ENCODE data around the gene DYRK2.

DYRK2 gene

DNA sequence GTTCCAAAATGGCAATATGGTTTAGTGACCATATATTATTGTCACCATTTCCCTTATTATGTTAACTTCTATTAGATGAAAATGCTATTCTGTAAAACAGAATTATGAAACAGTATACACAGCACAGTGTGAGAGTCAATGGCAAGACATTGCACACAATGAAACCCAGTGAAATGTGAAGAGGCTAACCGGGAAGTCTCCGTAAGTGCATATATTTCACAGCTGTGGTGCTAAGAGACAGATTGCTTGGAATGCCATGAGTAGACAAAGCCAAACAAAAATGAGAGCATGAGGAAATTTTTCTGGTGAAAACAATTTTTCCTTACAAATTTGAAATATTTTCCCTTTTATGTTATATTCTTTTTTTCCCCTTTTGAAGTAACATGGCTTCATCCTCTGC is 49.4 kb downstream of the DYRK2 start:
- Histone ChIP-seq H3K36me3 (no peaks in the 10 kb centered on the region), H3K4me3 (no peak overlapping the region), H3K27ac (peak overlapping the region in 1 of 2 donors; percentile 36), H3K4me1 (peaks cover 0 to 21% (median 3%) of the 10 kb centered on the region in 4 donors), H3K9me3 (no peaks in the 10 kb centered on the region), H3K27me3 (no peaks in the 10 kb centered on the region)
- DNase-seq, result no peak
- intact Hi-C loops (cut with DNase I; ENCODE audit: low total_unique reads), result no loop called here
- no peak for TF ChIP-seq CTCF (IDR thresholded peaks at IDR 0.05)

DNA sequence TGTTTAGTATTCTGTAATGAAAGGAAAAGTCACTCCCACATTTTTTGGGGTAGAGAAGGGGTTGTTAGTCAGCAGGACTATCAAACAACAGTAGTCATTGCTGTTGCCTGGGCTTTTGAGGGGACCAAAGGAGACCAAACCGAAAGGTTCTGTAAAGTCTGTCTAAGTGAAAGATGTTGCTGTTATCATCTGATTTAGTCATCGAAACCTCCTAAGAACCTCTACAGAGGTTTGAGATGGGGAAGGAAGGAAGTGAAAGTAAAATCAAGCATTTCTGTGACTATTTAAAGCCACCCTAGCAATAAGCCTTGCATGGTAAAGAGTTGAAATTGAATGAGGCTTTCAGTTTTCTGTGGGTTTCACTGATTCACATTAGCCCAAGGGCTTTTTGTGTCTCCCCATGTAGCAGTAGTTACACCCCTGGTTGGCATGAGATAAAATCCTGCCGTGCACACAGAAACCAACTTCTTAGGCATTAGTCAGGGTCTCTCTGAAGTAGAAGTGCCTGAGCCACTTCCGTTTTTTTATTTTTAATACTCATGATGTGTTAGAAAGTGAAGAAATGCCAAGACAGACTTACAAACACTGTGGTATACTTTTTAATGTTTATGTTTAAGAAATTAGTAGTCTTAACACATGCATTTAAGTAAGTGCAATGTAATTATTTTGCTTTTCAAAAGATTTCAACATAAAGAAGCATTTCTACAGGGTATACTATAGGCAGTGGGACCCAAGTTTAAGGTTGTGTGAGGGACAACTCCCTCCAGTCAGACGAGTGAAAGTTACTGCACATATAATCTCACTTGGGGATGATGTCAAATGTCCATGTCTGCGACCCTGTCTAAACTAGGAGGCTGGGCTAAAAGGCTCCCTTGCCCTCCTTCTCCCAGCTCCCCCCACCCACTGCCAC is 50.4 kb downstream of the DYRK2 start:
- H3K27me3 ChIP-seq, result no peaks in the 10 kb centered on the region
- no peaks in the 10 kb centered on the region for H3K36me3 ChIP-seq
- DNase-seq, result no peak
- intact Hi-C loops (cut with DNase I; ENCODE audit: low total_unique reads), result no loop called here
- no peaks in the 10 kb centered on the region for H3K9me3 ChIP-seq
- peak overlapping the region; percentile 36 to 67 for H3K27ac ChIP-seq
- H3K4me3 ChIP-seq, result peak overlapping the region; percentile 35 to 41
- peaks cover 0 to 19% (median 3%) of the 10 kb centered on the region in 4 donors for H3K4me1 ChIP-seq
- TF ChIP-seq CTCF (IDR thresholded peaks at IDR 0.05), result no peak

DNA sequence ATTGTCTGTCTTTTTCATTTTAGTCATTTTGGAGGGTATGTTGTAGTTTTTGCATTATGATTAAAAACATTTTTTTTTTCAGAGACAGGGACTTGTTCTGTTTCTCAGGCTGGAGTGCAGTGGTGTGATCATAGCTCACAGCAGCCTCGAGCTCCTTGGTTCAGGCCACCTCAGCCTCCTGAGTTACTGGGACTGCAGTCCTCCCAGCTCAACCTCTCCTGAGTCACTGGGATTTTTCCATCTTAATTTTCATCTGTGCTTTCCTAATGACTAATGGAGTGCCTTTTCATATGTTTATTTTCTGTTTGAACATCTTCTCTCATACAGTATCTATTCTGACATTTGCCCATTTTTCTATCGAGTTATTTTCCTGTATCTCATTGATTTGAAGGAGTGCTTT is 52.6 kb downstream of the DYRK2 start:
- TF ChIP-seq CTCF (IDR thresholded peaks at IDR 0.05), result no peak
- Histone ChIP-seq H3K4me1 (peaks cover 0 to 17% (median 7%) of the 10 kb centered on the region in 4 donors), H3K36me3 (no peaks in the 10 kb centered on the region), H3K27me3 (no peaks in the 10 kb centered on the region), H3K4me3 (no peak overlapping the region), H3K9me3 (no peaks in the 10 kb centered on the region), H3K27ac (no peak overlapping the region)
- DNase-seq, result no peak
- intact Hi-C loops (cut with DNase I; ENCODE audit: low total_unique reads), result no loop called here

DNA sequence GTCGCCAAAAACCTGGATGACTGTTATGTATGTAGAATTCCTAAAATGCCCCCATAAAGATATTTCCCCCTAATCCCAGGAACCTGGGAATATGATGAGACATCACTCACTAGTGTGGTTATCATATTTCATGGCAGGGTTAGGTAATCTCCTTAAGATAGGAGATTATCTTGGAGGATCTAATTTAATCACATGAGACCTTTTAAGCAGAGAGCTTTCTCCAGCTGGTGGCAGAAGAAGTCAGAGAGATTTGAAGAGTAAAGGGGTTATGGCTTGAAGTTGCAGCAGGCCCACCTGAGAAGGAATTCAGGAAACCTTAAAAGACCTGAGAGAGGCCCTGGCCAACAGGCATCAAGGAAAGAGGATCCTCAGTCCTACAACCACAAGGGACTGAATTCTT is 53.6 kb downstream of the DYRK2 start:
- TF ChIP-seq CTCF (IDR thresholded peaks at IDR 0.05), result no peak
- no peaks in the 10 kb centered on the region for H3K9me3 ChIP-seq
- peaks cover 0 to 20% (median 8%) of the 10 kb centered on the region in 4 donors for H3K4me1 ChIP-seq
- DNase-seq, result no peak
- no peaks in the 10 kb centered on the region for H3K36me3 ChIP-seq
- H3K27me3 ChIP-seq, result no peaks in the 10 kb centered on the region
- no peak overlapping the region for H3K27ac ChIP-seq
- intact Hi-C loops (cut with DNase I; ENCODE audit: low total_unique reads), result no loop called here
- H3K4me3 ChIP-seq, result no peak overlapping the region

GRCh38 chr12:67704071-67704470 is 55.5 kb downstream of the DYRK2 start:
- Histone ChIP-seq H3K4me1 (peaks cover 0 to 12% (median 6%) of the 10 kb centered on the region in 4 donors), H3K9me3 (no peaks in the 10 kb centered on the region), H3K4me3 (no peak overlapping the region), H3K27ac (no peak overlapping the region), H3K36me3 (no peaks in the 10 kb centered on the region), H3K27me3 (no peaks in the 10 kb centered on the region)
- intact Hi-C loops (cut with DNase I; ENCODE audit: low total_unique reads), result no loop called here
- no peak for DNase-seq
- no peak for TF ChIP-seq CTCF (IDR thresholded peaks at IDR 0.05)
